Adrenal gland (tissue), 5 donors: ENCODE results near the gene ECM1.

Experiments used
- CTCF ChIP-seq, 6 experiments: fragments of 450-650 bp in 4 of 6; fragments of 200-600 bp in 2 of 6; sonication (generic) in 1 of 6; IDR thresholded peaks; 1 replicate in 5 of 6; 2 replicates in 1 of 6; pipeline versions ENCODE4 v1.5.1 to v1.8.0; 2016 to 2021; ENCODE audit warnings: antibody characterized with exemption in 6 of 6, mild to moderate bottlenecking in 2 of 6, moderate library complexity in 1 of 6
- POLR2A ChIP-seq, 2 donors: fragments of 450-650 bp; IDR thresholded peaks; one replicate each; pipeline ENCODE4 v1.6.1; 2017; ENCODE audit warnings: antibody characterized with exemption in 2 of 2, mild to moderate bottlenecking in 2 of 2, moderate library complexity in 1 of 2
- donor health status: DM: no; HTN: no; CAD: no.

- TF ChIP-seq CTCF (IDR thresholded peaks at IDR 0.05), result no peak
- TF ChIP-seq POLR2A (IDR thresholded peaks at IDR 0.05), result peak in 1 of 2 donors; percentile 47
Measured at GRCh38 chr1:150507912-150508864, at the start of gene ECM1.
